NT2/D1 (cell line): ENCODE measurements around the gene UBXN1.

Source experiments
- SUZ12 ChIP-seq: IDR thresholded peaks from 2 replicates; pipeline ENCODE4 v1.6.1; 2011; ENCODE audit not compliant: insufficient read length, insufficient read depth; ENCODE audit errors: extremely low read depth
- YY1 ChIP-seq: IDR thresholded peaks from 2 replicates; pipeline ENCODE4 v1.6.1; 2011; ENCODE audit not compliant: insufficient read length, insufficient read depth

DNA sequence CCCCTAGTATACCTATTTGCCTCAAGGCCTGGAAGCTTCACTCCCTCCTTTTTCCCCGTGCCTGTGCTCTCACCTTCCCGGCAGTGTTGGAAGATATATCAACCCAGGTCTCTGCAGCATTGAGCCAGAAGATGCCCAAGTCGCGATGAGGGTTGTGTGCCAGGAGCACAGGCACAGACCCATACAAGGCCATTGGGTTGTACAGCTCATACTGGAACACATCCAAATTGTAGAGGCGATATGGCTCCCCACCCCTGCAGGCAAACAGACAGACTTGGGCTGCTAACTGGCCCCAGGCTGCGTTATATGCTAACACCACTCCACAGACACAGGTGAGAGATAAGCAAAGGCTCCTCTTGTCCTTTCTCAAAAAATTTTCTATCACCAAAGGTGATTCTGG lies 46.4 kb downstream of the UBXN1 start:
- TF ChIP-seq YY1 (no peak), SUZ12 (no peak)
